ENCODE results near the gene KIF1B.
A peak's percentile ranks its signal among the peaks of the same experiment; 100 is the strongest.

Gene KIF1B

GRCh38 chr1:10388387-10388715 lies 178.0 kb downstream of the KIF1B start:
- H3K4me1 ChIP-seq (ENCODE audit: insufficient read depth, low read length, severe bottlenecking): peaks cover 11% of the 10 kb centered on the region
- no peaks in the 10 kb centered on the region for H3K36me3 ChIP-seq (ENCODE audit: insufficient read depth, low read length)
- no peaks in the 10 kb centered on the region for H3K79me2 ChIP-seq (ENCODE audit: insufficient read depth, low read length)
- H3K9me2 ChIP-seq (ENCODE audit: low read depth, low read length): no peaks in the 10 kb centered on the region
- H3K27me3 ChIP-seq (ENCODE audit: insufficient read depth, low read length): peaks cover 3% of the 10 kb centered on the region; the same call in 1 of the 2 replicates
- H3F3A ChIP-seq (ENCODE audit: insufficient read depth, low read length): no peaks in the 10 kb centered on the region
- no peaks in the 10 kb centered on the region for H4K20me1 ChIP-seq (ENCODE audit: insufficient read depth, low read length)
- no peak overlapping the region for H2AFZ ChIP-seq (ENCODE audit: low read length)
- no peak overlapping the region for H3K4me3 ChIP-seq (ENCODE audit: low read depth, low read length, poor library complexity, severe bottlenecking)
- H3K9ac ChIP-seq (ENCODE audit: low read length): no peak overlapping the region
- TF ChIP-seq EZH2 (IDR thresholded peaks at IDR 0.05; ENCODE audit: borderline replicate concordance, low read length) (no peak), CTCF (IDR thresholded peaks at IDR 0.05; ENCODE audit: low read length) (no peak)
- no peaks in the 10 kb centered on the region for H3K9me3 ChIP-seq (ENCODE audit: low read length)
- peak overlapping the region; percentile 42; the same call in 1 of the 2 replicates for H3K4me2 ChIP-seq (ENCODE audit: low read length)
- H3K27ac ChIP-seq (ENCODE audit: low read depth, low read length, poor library complexity, severe bottlenecking): peak overlapping the region; percentile 1

GRCh38 chr1:10389271-10389973 lies 179.1 kb downstream of the KIF1B start:
- H3K9me2 ChIP-seq (ENCODE audit: low read depth, low read length): no peaks in the 10 kb centered on the region
- no peak overlapping the region for H3K4me3 ChIP-seq (ENCODE audit: low read depth, low read length, poor library complexity, severe bottlenecking)
- no peaks in the 10 kb centered on the region for H4K20me1 ChIP-seq (ENCODE audit: insufficient read depth, low read length)
- no peaks in the 10 kb centered on the region for H3K79me2 ChIP-seq (ENCODE audit: insufficient read depth, low read length)
- H2AFZ ChIP-seq (ENCODE audit: low read length): no peak overlapping the region
- H3K9me3 ChIP-seq (ENCODE audit: low read length): 0 out of 2 replicates have a peak, but pooled peaks cover 4% of the 10 kb centered on the region
- no peak for TF ChIP-seq EZH2 (IDR thresholded peaks at IDR 0.05; ENCODE audit: borderline replicate concordance, low read length)
- no peak for TF ChIP-seq CTCF (IDR thresholded peaks at IDR 0.05; ENCODE audit: low read length)
- H3K9ac ChIP-seq (ENCODE audit: low read length): no peak overlapping the region
- H3K4me1 ChIP-seq (ENCODE audit: insufficient read depth, low read length, severe bottlenecking): peaks cover 11% of the 10 kb centered on the region
- no peaks in the 10 kb centered on the region for H3K27me3 ChIP-seq (ENCODE audit: insufficient read depth, low read length)
- H3K36me3 ChIP-seq (ENCODE audit: insufficient read depth, low read length): no peaks in the 10 kb centered on the region
- H3K27ac ChIP-seq (ENCODE audit: low read depth, low read length, poor library complexity, severe bottlenecking): no peak overlapping the region
- H3F3A ChIP-seq (ENCODE audit: insufficient read depth, low read length): no peaks in the 10 kb centered on the region
- H3K4me2 ChIP-seq (ENCODE audit: low read length): no peak overlapping the region

GRCh38 chr1:10396870-10397269 lies 186.5 kb downstream of the KIF1B start:
- no peaks in the 10 kb centered on the region for H3K79me2 ChIP-seq (ENCODE audit: insufficient read depth, low read length)
- H3K36me3 ChIP-seq (ENCODE audit: insufficient read depth, low read length): peaks cover 10% of the 10 kb centered on the region; the same call in 1 of the 2 replicates
- no peaks in the 10 kb centered on the region for H3K9me2 ChIP-seq (ENCODE audit: low read depth, low read length)
- no peaks in the 10 kb centered on the region for H3F3A ChIP-seq (ENCODE audit: insufficient read depth, low read length)
- no peak overlapping the region for H3K27ac ChIP-seq (ENCODE audit: low read depth, low read length, poor library complexity, severe bottlenecking)
- H3K27me3 ChIP-seq (ENCODE audit: insufficient read depth, low read length): no peaks in the 10 kb centered on the region
- no peak overlapping the region for H3K4me2 ChIP-seq (ENCODE audit: low read length)
- no peak overlapping the region for H3K4me3 ChIP-seq (ENCODE audit: low read depth, low read length, poor library complexity, severe bottlenecking)
- peaks cover 17% of the 10 kb centered on the region for H3K4me1 ChIP-seq (ENCODE audit: insufficient read depth, low read length, severe bottlenecking)
- 0 out of 2 replicates have a peak, but pooled peaks cover 4% of the 10 kb centered on the region for H3K9me3 ChIP-seq (ENCODE audit: low read length)
- H2AFZ ChIP-seq (ENCODE audit: low read length): no peak overlapping the region
- H4K20me1 ChIP-seq (ENCODE audit: insufficient read depth, low read length): no peaks in the 10 kb centered on the region
- no peak overlapping the region for H3K9ac ChIP-seq (ENCODE audit: low read length)
- TF ChIP-seq CTCF (IDR thresholded peaks at IDR 0.05; ENCODE audit: low read length) (no peak), EZH2 (IDR thresholded peaks at IDR 0.05; ENCODE audit: borderline replicate concordance, low read length) (no peak)

Data from OCI-LY1 (cell line).